Measurements from ENCODE around the gene GDF11. TPM values are rescaled to one million over a fixed set of nuclear protein-coding genes. Genes with fewer than 3 reads are reported as not detected.

GDF11 gene
- total RNA-seq, 1 experiment from 2014 or later = 31.8 TPM

DNA sequence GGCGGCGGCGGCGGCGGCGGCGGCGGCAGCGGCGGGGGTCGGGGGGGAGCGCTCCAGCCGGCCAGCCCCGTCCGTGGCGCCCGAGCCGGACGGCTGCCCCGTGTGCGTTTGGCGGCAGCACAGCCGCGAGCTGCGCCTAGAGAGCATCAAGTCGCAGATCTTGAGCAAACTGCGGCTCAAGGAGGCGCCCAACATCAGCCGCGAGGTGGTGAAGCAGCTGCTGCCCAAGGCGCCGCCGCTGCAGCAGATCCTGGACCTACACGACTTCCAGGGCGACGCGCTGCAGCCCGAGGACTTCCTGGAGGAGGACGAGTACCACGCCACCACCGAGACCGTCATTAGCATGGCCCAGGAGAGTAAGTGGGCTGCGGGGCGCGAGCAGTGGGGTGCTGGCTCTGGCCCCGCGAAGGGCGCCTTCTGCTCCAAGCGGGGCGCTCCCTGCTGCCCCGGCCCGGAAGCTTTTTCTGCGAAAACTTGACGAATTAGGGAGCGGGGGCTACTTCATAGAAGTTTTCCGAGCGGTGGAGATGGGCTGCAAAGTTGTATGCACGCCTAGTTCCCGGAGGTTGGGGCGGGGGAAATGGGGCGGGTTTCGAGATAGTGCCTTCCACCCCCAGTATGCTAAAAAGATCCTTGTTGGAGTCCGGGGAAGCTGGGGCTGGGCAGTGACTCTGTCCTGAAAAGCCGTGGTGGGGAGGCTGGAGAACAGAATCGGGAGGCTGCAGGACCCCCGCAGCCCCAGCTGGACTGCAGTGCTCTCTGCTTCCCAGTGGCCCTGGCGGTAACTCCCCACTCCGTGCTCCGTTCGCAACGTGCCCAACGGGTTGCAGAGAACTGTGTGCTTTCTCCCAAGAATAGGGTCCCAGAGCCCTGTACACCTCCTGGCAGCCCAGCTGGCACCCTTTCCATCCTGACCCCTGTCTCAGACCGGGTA is 751 bp downstream of the GDF11 start:
- Mint-ChIP-seq H3K27ac (peak overlapping the region; percentile 94 to 95 (median 95)), H3K36me3 (ENCODE audit: insufficient read depth in 1 of 3, low read depth in 3 of 3) (peaks cover 9 to 18% (median 16%) of the 10 kb centered on the region in 3 experiments; a peak in 6 of 7 replicates), H3K27me3 (ENCODE audit: low read depth) (peaks cover 8% of the 10 kb centered on the region), H3K4me3 (peak overlapping the region; percentile 96 to 97), H3K4me1 (peaks cover 47 to 53% of the 10 kb centered on the region in 2 experiments), H3K9me3 (no peaks in the 10 kb centered on the region)
- H2BK12ac ChIP-seq (ENCODE audit: insufficient read length, low read depth, low read length) = no peak overlapping the region
- TF ChIP-seq, protein P1, sequence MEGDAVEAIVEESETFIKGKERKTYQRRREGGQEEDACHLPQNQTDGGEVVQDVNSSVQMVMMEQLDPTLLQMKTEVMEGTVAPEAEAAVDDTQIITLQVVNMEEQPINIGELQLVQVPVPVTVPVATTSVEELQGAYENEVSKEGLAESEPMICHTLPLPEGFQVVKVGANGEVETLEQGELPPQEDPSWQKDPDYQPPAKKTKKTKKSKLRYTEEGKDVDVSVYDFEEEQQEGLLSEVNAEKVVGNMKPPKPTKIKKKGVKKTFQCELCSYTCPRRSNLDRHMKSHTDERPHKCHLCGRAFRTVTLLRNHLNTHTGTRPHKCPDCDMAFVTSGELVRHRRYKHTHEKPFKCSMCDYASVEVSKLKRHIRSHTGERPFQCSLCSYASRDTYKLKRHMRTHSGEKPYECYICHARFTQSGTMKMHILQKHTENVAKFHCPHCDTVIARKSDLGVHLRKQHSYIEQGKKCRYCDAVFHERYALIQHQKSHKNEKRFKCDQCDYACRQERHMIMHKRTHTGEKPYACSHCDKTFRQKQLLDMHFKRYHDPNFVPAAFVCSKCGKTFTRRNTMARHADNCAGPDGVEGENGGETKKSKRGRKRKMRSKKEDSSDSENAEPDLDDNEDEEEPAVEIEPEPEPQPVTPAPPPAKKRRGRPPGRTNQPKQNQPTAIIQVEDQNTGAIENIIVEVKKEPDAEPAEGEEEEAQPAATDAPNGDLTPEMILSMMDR (conservative IDR thresholded peaks at IDR 0.05) = no peak
- H2BK15ac ChIP-seq (ENCODE audit: low read depth, low read length) = no peak overlapping the region
- peak; percentile 81 for DNase-seq
- WGBS (ENCODE audit: extremely low coverage, insufficient read length, low lambda C conversion rate) = no CpG with 5 or more reads among the region's 73 CpGs
- H3K4me2 ChIP-seq (ENCODE audit: insufficient read depth, insufficient read length, low read length) = peak overlapping the region; percentile 72
- no peak overlapping the region for H3K23ac ChIP-seq (ENCODE audit: insufficient read length, low read depth, low read length)
- H3K4me1 ChIP-seq (ENCODE audit: insufficient read depth, low read length) = peaks cover 13% of the 10 kb centered on the region
- H4K20me1 ChIP-seq (ENCODE audit: control insufficient read depth, insufficient read depth, insufficient read length) = no peaks in the 10 kb centered on the region
- peak overlapping the region; percentile 49; the same call in 1 of the 2 replicates for H3K14ac ChIP-seq (ENCODE audit: insufficient read depth, low read length)
- no peak overlapping the region for H2BK20ac ChIP-seq (ENCODE audit: low read depth, low read length, poor library complexity, severe bottlenecking)
- H3K4ac ChIP-seq (ENCODE audit: low read depth, low read length) = no peak overlapping the region
- H3K9me3 ChIP-seq (ENCODE audit: control insufficient read depth, low read depth, low read length) = no peaks in the 10 kb centered on the region
- H2AFZ ChIP-seq (ENCODE audit: low read length) = no peak overlapping the region
- peak overlapping the region; percentile 31 for H3K9ac ChIP-seq (ENCODE audit: extremely low read depth, insufficient read length, low read length)
- H4K91ac ChIP-seq (ENCODE audit: insufficient read length, low read depth, low read length) = no peak overlapping the region
- peaks cover 6% of the 10 kb centered on the region; the same call in 1 of the 2 replicates for H3K79me2 ChIP-seq (ENCODE audit: insufficient read depth, low read length)
- H4K5ac ChIP-seq (ENCODE audit: insufficient read length, low read depth, low read length) = no peak overlapping the region
- H3K27ac ChIP-seq (ENCODE audit: insufficient read length, low read depth, low read length) = no peak overlapping the region
- peaks cover 29% of the 10 kb centered on the region for H3K23me2 ChIP-seq (ENCODE audit: insufficient read length, low read depth, low read length, poor library complexity, severe bottlenecking)
- no peak overlapping the region for H3T11ph ChIP-seq (ENCODE audit: low read length)
- peaks cover 3% of the 10 kb centered on the region for H3K79me1 ChIP-seq (ENCODE audit: insufficient read depth, low read depth, low read length, poor library complexity, severe bottlenecking)
- peak overlapping the region; percentile 56 for H3K18ac ChIP-seq (ENCODE audit: insufficient read length, low read depth, low read length)
- no peak overlapping the region for H2BK120ac ChIP-seq (ENCODE audit: low read depth, low read length, poor library complexity, severe bottlenecking)
- H3K27me3 ChIP-seq (ENCODE audit: insufficient read depth, low read length) = no peaks in the 10 kb centered on the region
- H3K56ac ChIP-seq (ENCODE audit: insufficient read length, low read depth, low read length) = no peak overlapping the region
- no peak overlapping the region for H4K8ac ChIP-seq (replicated peaks; ENCODE audit: insufficient read length, low read depth, low read length)
- no peak overlapping the region for H2AK5ac ChIP-seq (ENCODE audit: insufficient read length, low read length)
- H2BK5ac ChIP-seq (ENCODE audit: insufficient read length, low read length) = no peak overlapping the region
